BJ (cell line): ENCODE measurements around the gene MED31. TPM values are rescaled to one million over a fixed set of nuclear protein-coding genes. Genes with fewer than 3 reads are reported as not detected.

Experiments used
- CTCF ChIA-PET: fragments of 350-600 bp; formaldehyde crosslinking; extraction: SDS; loops from one replicate; lab custom pipeline; 2021; ENCODE audit warnings: antibody characterized with exemption, inconsistent platforms; lab: Yijun Ruan, JAX
- POLR2A ChIA-PET: fragments of 300-600 bp; sonication (Branson Sonifier 250); formaldehyde crosslinking; extraction: SDS; loops from one replicate; lab custom pipeline; 2021; ENCODE audit warnings: antibody characterized with exemption; lab: Charles Lee
- DNase-seq: peaks from one replicate; pipeline ENCODE4 v3.0.0-alpha.2; 2011; ENCODE audit warnings: low read depth
- H3K27me3 ChIP-seq: 2 replicates; pipeline ENCODE4 v1.6.0; 2011; ENCODE audit warnings: low read length; ENCODE audit not compliant: control insufficient read depth, insufficient read depth
- H3K36me3 ChIP-seq: 2 replicates; pipeline ENCODE4 v1.5.1; 2011; ENCODE audit warnings: low read length; ENCODE audit not compliant: control insufficient read depth, insufficient read depth
- H3K4me3 ChIP-seq: 2 replicates; pipeline ENCODE4 v1.5.1; 2011; ENCODE audit warnings: low read depth, mild to moderate bottlenecking, control low read depth, low read length
- polyA minus RNA-seq: library from RNA; depleted of rRNA, polyadenylated mRNA; stranded (reverse); fragments of >200 nt; gene quantifications from 2 replicates; pipeline ENCODE4 v1.2.3, GENCODE V29; 2011; rRNA and poly(A)+ RNA removed
- polyA plus RNA-seq: library from polyadenylated mRNA; depleted of rRNA; stranded (reverse); fragments of >200 nt; gene quantifications from 2 replicates; pipeline ENCODE4 v1.2.3, GENCODE V29; 2011; rRNA removed
- TF ChIP-seq, protein P1 (sequence below): IDR thresholded peaks from 2 replicates; pipeline ENCODE4 v1.5.1; 2011; ENCODE audit warnings: low read depth, mild to moderate bottlenecking, control low read depth, inconsistent platforms, low read length, moderate library complexity; ENCODE audit not compliant: insufficient read depth

MED31 gene
- polyA plus RNA-seq (6.9 and 21.4 TPM in 2 replicates), polyA minus RNA-seq (3.8 and 4.3 TPM in 2 replicates)

GRCh38 chr17:6651354-6651918 is at the start of gene MED31, which contains the start of gene C17orf100:
TSS of gene MED31 (minus strand) at chr17:6651605. CDS start at chr17:6651528, 77 bp downstream.
TSS of gene C17orf100 (plus strand) at chr17:6651762. CDS start at chr17:6651914, 152 bp downstream.
- TF ChIP-seq, protein P1, sequence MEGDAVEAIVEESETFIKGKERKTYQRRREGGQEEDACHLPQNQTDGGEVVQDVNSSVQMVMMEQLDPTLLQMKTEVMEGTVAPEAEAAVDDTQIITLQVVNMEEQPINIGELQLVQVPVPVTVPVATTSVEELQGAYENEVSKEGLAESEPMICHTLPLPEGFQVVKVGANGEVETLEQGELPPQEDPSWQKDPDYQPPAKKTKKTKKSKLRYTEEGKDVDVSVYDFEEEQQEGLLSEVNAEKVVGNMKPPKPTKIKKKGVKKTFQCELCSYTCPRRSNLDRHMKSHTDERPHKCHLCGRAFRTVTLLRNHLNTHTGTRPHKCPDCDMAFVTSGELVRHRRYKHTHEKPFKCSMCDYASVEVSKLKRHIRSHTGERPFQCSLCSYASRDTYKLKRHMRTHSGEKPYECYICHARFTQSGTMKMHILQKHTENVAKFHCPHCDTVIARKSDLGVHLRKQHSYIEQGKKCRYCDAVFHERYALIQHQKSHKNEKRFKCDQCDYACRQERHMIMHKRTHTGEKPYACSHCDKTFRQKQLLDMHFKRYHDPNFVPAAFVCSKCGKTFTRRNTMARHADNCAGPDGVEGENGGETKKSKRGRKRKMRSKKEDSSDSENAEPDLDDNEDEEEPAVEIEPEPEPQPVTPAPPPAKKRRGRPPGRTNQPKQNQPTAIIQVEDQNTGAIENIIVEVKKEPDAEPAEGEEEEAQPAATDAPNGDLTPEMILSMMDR: no peak
- peaks cover 2% of the 10 kb centered on the region for H3K36me3 ChIP-seq
- CTCF ChIA-PET: interaction anchor here (1.1 to 1.4 kb wide), 2 partner anchors 10 to 15 kb away, joined by 3 read pairs; no protein-coding TSS in a partner anchor
- DNase-seq: peak; percentile 43
- H3K4me3 ChIP-seq: peak within 1 kb of the TSS; percentile 98
- peaks cover 9% of the 10 kb centered on the region for H3K27me3 ChIP-seq
- POLR2A ChIA-PET: no interaction called here

DNA sequence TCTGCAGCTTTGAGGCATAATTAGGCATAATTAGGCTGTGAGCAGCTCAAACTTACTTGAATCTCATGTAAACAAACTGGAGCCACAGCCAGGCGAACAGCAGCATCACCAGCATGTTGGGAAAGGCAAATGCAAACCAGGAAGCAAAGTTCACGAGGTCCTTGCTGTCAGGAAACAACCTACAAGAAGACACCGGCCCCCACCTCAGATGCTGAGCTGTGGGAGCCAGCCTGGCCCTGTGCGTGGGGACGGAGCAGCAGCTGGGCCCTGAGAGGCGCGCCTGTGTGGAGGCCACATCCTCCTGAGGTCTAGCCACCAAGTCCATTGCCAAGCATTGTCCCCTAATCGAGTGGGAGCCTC is 49.5 kb upstream of the MED31 start:
- DNase-seq: no peak
- TF ChIP-seq, protein P1: no peak
- ChIA-PET CTCF (interaction anchor here (2.2 kb wide), 1 partner anchor 35 kb away, joined by 8 read pairs; no protein-coding TSS in a partner anchor), POLR2A (no interaction called here)
- H3K4me3 ChIP-seq: no peak overlapping the region
- H3K36me3 ChIP-seq: no peaks in the 10 kb centered on the region
- H3K27me3 ChIP-seq: peaks cover 4% of the 10 kb centered on the region; the same call in 1 of the 2 replicates

- TF ChIP-seq, protein P1: no peak
- Histone ChIP-seq H3K27me3 (peaks cover 5% of the 10 kb centered on the region; the same call in 1 of the 2 replicates), H3K4me3 (no peak overlapping the region), H3K36me3 (no peaks in the 10 kb centered on the region)
- CTCF ChIA-PET: interaction anchor here (2.2 kb wide), 1 partner anchor 34 kb away, joined by 8 read pairs; no protein-coding TSS in a partner anchor
- POLR2A ChIA-PET: no interaction called here
- no peak for DNase-seq
These were observed 48.9 kb upstream of the MED31 start for GRCh38 chr17:6699997-6700947.

- TF ChIP-seq, protein P1: no peak
- Histone ChIP-seq H3K4me3 (no peak overlapping the region), H3K27me3 (peaks cover 8% of the 10 kb centered on the region), H3K36me3 (no peaks in the 10 kb centered on the region)
- ChIA-PET CTCF (interaction anchor here (1.3 kb wide), 1 partner anchor 213 kb away, joined by 4 read pairs; no protein-coding TSS in a partner anchor), POLR2A (no interaction called here)
- DNase-seq: no peak
These were observed 46.6 kb upstream of the MED31 start for GRCh38 chr17:6698004-6698403.

DNA sequence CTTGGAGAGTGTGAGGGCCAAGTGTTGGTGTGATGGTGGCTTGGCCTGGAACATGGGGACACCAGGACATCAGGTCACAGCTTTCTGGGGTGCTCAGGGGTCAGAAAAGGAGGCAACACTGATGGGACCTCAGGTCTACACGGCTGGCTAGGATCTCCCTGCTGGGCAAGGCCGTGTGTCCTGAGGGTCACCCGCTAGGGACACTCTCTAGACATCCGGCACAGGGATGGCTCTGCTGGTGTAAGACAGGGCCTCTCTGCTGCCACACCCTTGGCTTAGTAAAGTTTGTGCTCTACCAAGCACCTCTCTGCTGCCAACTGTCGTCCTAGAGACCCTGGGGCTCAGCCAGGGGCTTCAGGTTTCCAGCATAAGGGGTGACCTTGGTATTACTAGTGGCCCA is 45.5 kb upstream of the MED31 start:
- CTCF ChIA-PET: no interaction called here
- H3K4me3 ChIP-seq: no peak overlapping the region
- TF ChIP-seq, protein P1: no peak
- peaks cover 10% of the 10 kb centered on the region for H3K27me3 ChIP-seq
- no peak for DNase-seq
- POLR2A ChIA-PET: no interaction called here
- H3K36me3 ChIP-seq: no peaks in the 10 kb centered on the region
